HCT116 (cell line): ENCODE results near the gene PTTG1IP. TPM values are rescaled to one million over a fixed set of nuclear protein-coding genes. Genes with fewer than 3 reads are reported as not detected.

Experiments used
- ATAC-seq: fragments of 200-7000 bp; cut with Tn5 transposase; 2 replicates; pipeline ENCODE4 v1.9.1; 2020; ENCODE audit warnings: mild to moderate bottlenecking, moderate library complexity
- BruUV-seq: library from RNA; stranded (reverse); fragments of 400-500 nt; replicated peaks from 2 replicates; lab custom pipeline; 2021; lab: Mats Ljungman, UMichigan
- CTCF ChIA-PET: fragments of 300-600 bp; sonication (Branson Sonifier 250); formaldehyde crosslinking; loops from one replicate; lab custom pipeline; 2021; ENCODE audit warnings: antibody characterized with exemption; lab: Charles Lee
- POLR2A ChIA-PET: fragments of 300-600, 350-600 bp; sonication (Branson Sonifier 250); formaldehyde crosslinking; loops from one replicate; lab custom pipeline; 2021; ENCODE audit warnings: antibody characterized with exemption; lab: Charles Lee
- RAD21 ChIA-PET, 2 experiments: fragments of 300-600 bp; sonication (Branson Sonifier 250); formaldehyde crosslinking; loops; one replicate each; lab custom pipeline; 2023; ENCODE audit warnings: low total read pairs in 2 of 2; ENCODE audit not compliant: uncharacterized antibody in 2 of 2, unreplicated experiment in 2 of 2, low non-redundant PET in 1 of 2; lab: Charles Lee
- DNase-seq: peaks from one replicate; pipeline ENCODE4 v3.0.0-alpha.2; 2010; ENCODE audit warnings: low read depth, low spot score
- H2AFZ ChIP-seq: fragments of 200-600 bp; shearing (Covaris generic), sonication (generic); 2 replicates; pipeline ENCODE4 v1.6.1; 2017; ENCODE audit warnings: low read depth, mixed run types, mixed read lengths, antibody characterized with exemption, low read length; ENCODE audit not compliant: poor library complexity, severe bottlenecking
- H3K27ac ChIP-seq: 2 replicates; pipeline ENCODE4 v1.5.1; 2012; ENCODE audit warnings: low read depth, low read length
- H3K27me3 ChIP-seq: fragments of 200-600 bp; sonication (generic); 2 replicates; pipeline ENCODE4 v1.6.1; 2016; ENCODE audit warnings: mixed run types, low read length, mixed read lengths; ENCODE audit not compliant: insufficient read depth
- H3K36me3 ChIP-seq, 2 experiments: fragments of 200-500 bp in 1 of 2; fragments of 200-600 bp in 1 of 2; sonication (Bioruptor generic) in 1 of 2; sonication (generic) in 1 of 2; 2 replicates each; pipeline versions ENCODE4 v1.5.1 to v1.6.1; 2014 to 2016; ENCODE audit warnings: low read length in 2 of 2, inconsistent platforms in 1 of 2, mixed read lengths in 1 of 2, mixed run types in 1 of 2; ENCODE audit not compliant: insufficient read depth in 2 of 2, control insufficient read depth in 1 of 2
- H3K4me1 ChIP-seq, 2 experiments: fragments of 200-600 bp in 1 of 2; sonication (generic) in 1 of 2; 2 replicates each; pipeline versions ENCODE4 v1.5.1 to v1.6.1; 2012 to 2017; ENCODE audit warnings: low read length in 2 of 2, inconsistent platforms in 1 of 2, mild to moderate bottlenecking in 1 of 2, mixed read lengths in 1 of 2, mixed run types in 1 of 2, moderate library complexity in 1 of 2; ENCODE audit not compliant: insufficient read depth in 2 of 2, control insufficient read depth in 1 of 2
- H3K4me2 ChIP-seq: fragments of 200-600 bp; sonication (generic); 2 replicates; pipeline ENCODE4 v1.6.1; 2017; ENCODE audit warnings: mixed run types, low read length, mixed read lengths
- H3K4me3 ChIP-seq, 2 experiments: fragments of 200-600 bp in 1 of 2; sonication (generic) in 1 of 2; replicated peaks in 1 of 2; 2 replicates each; pipeline ENCODE4 v1.5.1; 2011 to 2016; ENCODE audit warnings: low read length in 2 of 2, control low read depth in 1 of 2, low read depth in 1 of 2, mild to moderate bottlenecking in 1 of 2, mixed read lengths in 1 of 2, mixed run types in 1 of 2
- H3K79me2 ChIP-seq: fragments of 200-600 bp; sonication (generic); 2 replicates; pipeline ENCODE4 v1.6.1; 2017; ENCODE audit warnings: mild to moderate bottlenecking, mixed run types, low read length, moderate library complexity, mixed read lengths; ENCODE audit not compliant: insufficient read depth
- H3K9ac ChIP-seq: fragments of 200-600 bp; sonication (generic); 2 replicates; pipeline ENCODE4 v1.6.1; 2016; ENCODE audit warnings: low read length, mixed read lengths
- H3K9me2 ChIP-seq: fragments of 200-600 bp; sonication (generic), shearing (Covaris generic); 2 replicates; pipeline ENCODE4 v1.6.1; 2017; ENCODE audit warnings: mixed run types, mild to moderate bottlenecking, moderate library complexity; ENCODE audit not compliant: insufficient read depth
- H3K9me3 ChIP-seq, 2 experiments: fragments of 200-500 bp in 1 of 2; fragments of 200-600 bp in 1 of 2; sonication (Bioruptor generic) in 1 of 2; sonication (generic) in 1 of 2; 2 replicates each; pipeline ENCODE4 v1.6.1; 2014 to 2017; ENCODE audit warnings: low read length in 2 of 2, mixed read lengths in 2 of 2, inconsistent platforms in 1 of 2, low read depth in 1 of 2, mild to moderate bottlenecking in 1 of 2, mixed run types in 1 of 2, moderate library complexity in 1 of 2; ENCODE audit not compliant: control insufficient read depth in 1 of 2, insufficient read depth in 1 of 2
- H4K20me1 ChIP-seq: fragments of 200-600 bp; sonication (generic), shearing (Covaris generic); 2 replicates; pipeline ENCODE4 v1.6.1; 2017; ENCODE audit warnings: mixed run types, mild to moderate bottlenecking, moderate library complexity; ENCODE audit not compliant: insufficient read depth
- ATF3 ChIP-seq: IDR thresholded peaks from 2 replicates; pipeline ENCODE4 v1.6.1; 2012
- CBX3 ChIP-seq: IDR thresholded peaks from 2 replicates; pipeline ENCODE4 v1.6.1; 2012; ENCODE audit warnings: low read depth
- EGR1 ChIP-seq: IDR thresholded peaks from 2 replicates; pipeline ENCODE4 v1.6.1; 2012; ENCODE audit warnings: low read depth
- ELF1 ChIP-seq: IDR thresholded peaks from 2 replicates; pipeline ENCODE4 v1.6.1; 2012; ENCODE audit warnings: low read depth, borderline replicate concordance
- EZH2phosphoT487 ChIP-seq: fragments of 200-600 bp; IDR thresholded peaks from 2 replicates; pipeline ENCODE4 v1.6.1; 2018; ENCODE audit warnings: antibody characterized with exemption, borderline replicate concordance
- FOSL1 ChIP-seq: IDR thresholded peaks from 2 replicates; pipeline ENCODE4 v1.6.1; 2012; ENCODE audit warnings: low read depth
- POLR2A ChIP-seq: IDR thresholded peaks from 2 replicates; pipeline ENCODE4 v1.7.0; 2011; ENCODE audit warnings: borderline replicate concordance; ENCODE audit not compliant: insufficient read depth, insufficient read length; ENCODE audit errors: extremely low read depth
- POLR2AphosphoS5 ChIP-seq: IDR thresholded peaks from 2 replicates; pipeline ENCODE4 v1.6.1; 2011; ENCODE audit warnings: mild to moderate bottlenecking, low read depth, low read length, moderate library complexity
- REST ChIP-seq: IDR thresholded peaks from 2 replicates; pipeline ENCODE4 v1.6.1; 2012; ENCODE audit warnings: low read depth
- SIN3A ChIP-seq: IDR thresholded peaks from 2 replicates; pipeline ENCODE4 v1.6.1; 2012; ENCODE audit warnings: low read depth
- SRF ChIP-seq: IDR thresholded peaks from 2 replicates; pipeline ENCODE4 v1.6.1; 2012; ENCODE audit warnings: low read depth
- TCF7L2 ChIP-seq: IDR thresholded peaks from 2 replicates; pipeline ENCODE4 v1.7.0; 2011; ENCODE audit warnings: borderline replicate concordance, inconsistent platforms; ENCODE audit not compliant: insufficient read depth, insufficient read length; ENCODE audit errors: extremely low read depth
- YY1 ChIP-seq: IDR thresholded peaks from 2 replicates; pipeline ENCODE4 v1.6.1; 2011; ENCODE audit warnings: low read length, low read depth, moderate library complexity, mild to moderate bottlenecking; ENCODE audit not compliant: insufficient replicate concordance; ENCODE audit errors: extremely low read depth
- ZBTB33 ChIP-seq: IDR thresholded peaks from 2 replicates; pipeline ENCODE4 v1.6.1; 2011; ENCODE audit warnings: mild to moderate bottlenecking, low read length, moderate library complexity; ENCODE audit not compliant: insufficient replicate concordance; ENCODE audit errors: extremely low read depth
- ZFX ChIP-seq: fragments of 450-650 bp; IDR thresholded peaks from 2 replicates; pipeline ENCODE4 v1.6.1; 2017
- ZNF274 ChIP-seq: fragments of 200-500 bp; sonication (Bioruptor generic); IDR thresholded peaks from 2 replicates; pipeline ENCODE4 v1.6.1; 2014; ENCODE audit warnings: mild to moderate bottlenecking, low read depth, low read length, inconsistent platforms
- intact Hi-C: fragments of 100-400 bp; cut with micrococcal nuclease; formaldehyde crosslinking; loops from 2 replicates; pipeline ENCODE4 v1.10.0; 2022
- total RNA-seq: library from RNA; stranded (reverse); gene quantifications from one replicate; pipeline ENCODE4 v1.2.1, GENCODE V29; 2021; ENCODE audit not compliant: unreplicated experiment

The PTTG1IP gene
- total RNA-seq, 1 experiment from 2014 or later: 83.4 TPM

- no peaks in the 10 kb centered on the region for H3K79me2 ChIP-seq
- H3K4me2 ChIP-seq: no peak overlapping the region
- CTCF ChIA-PET: interaction anchor here (1.0 kb wide), 1 partner anchor 314 kb away, joined by 3 read pairs; no protein-coding TSS in a partner anchor
- H3K36me3 ChIP-seq: no peaks in the 10 kb centered on the region
- H4K20me1 ChIP-seq: no peaks in the 10 kb centered on the region
- no peak for ATAC-seq
- POLR2A ChIA-PET: no interaction called here
- no peak for DNase-seq
- no peaks in the 10 kb centered on the region for H3K27me3 ChIP-seq
- H2AFZ ChIP-seq: no peak overlapping the region
- no peak overlapping the region for H3K9ac ChIP-seq
- H3K4me3 ChIP-seq: no peak overlapping the region
- intact Hi-C loops: no loop called here
- H3K9me3 ChIP-seq: peaks cover 19 to 28% of the 10 kb centered on the region in 2 experiments; a peak in 3 of 4 replicates
- no peak overlapping the region for H3K27ac ChIP-seq
- RAD21 ChIA-PET: no interaction called here
- TF ChIP-seq ZNF274: no peak
- TF ChIP-seq ZFX: no peak
- no peak for TF ChIP-seq FOSL1
- no peak for TF ChIP-seq ATF3
- no peak for TF ChIP-seq POLR2A
- TF ChIP-seq EGR1: no peak
- no peak for TF ChIP-seq EZH2phosphoT487
- TF ChIP-seq REST: no peak
- TF ChIP-seq YY1: no peak
- TF ChIP-seq POLR2AphosphoS5: no peak
- TF ChIP-seq TCF7L2: no peak
- no peak for TF ChIP-seq ZBTB33
- TF ChIP-seq CBX3: no peak
- no peak for TF ChIP-seq SRF
- TF ChIP-seq SIN3A: no peak
- TF ChIP-seq ELF1: no peak
- BruUV-seq: no TSS peak
- H3K4me1 ChIP-seq: peaks cover 0 to under 1% of the 10 kb centered on the region in 2 experiments; a peak in 2 of 4 replicates
- H3K9me2 ChIP-seq: no peaks in the 10 kb centered on the region
Observed at GRCh38 chr21:44823179-44823660, 50.3 kb downstream of the PTTG1IP start.
